OCI-LY7 (cell line): ENCODE results near the gene FAM81A.

ENCODE experiments used
- EZH2phosphoT487 ChIP-seq: fragments of 200-600 bp; sonication (generic); IDR thresholded peaks from 2 replicates; pipeline ENCODE4 v1.6.1; 2018; ENCODE audit warnings: low read depth, borderline replicate concordance, mild to moderate bottlenecking, mixed run types, antibody characterized with exemption, low read length, moderate library complexity, mixed read lengths
- TF ChIP-seq, protein P1 (sequence below): fragments of 200-600 bp; sonication (generic); conservative IDR thresholded peaks from 2 replicates; pipeline ENCODE4 v1.5.1; 2014; ENCODE audit warnings: mild to moderate bottlenecking, antibody characterized with exemption, low read length, moderate library complexity, mixed read lengths

GRCh38 chr15:59413577-59413976 is 24.4 kb upstream of the FAM81A start:
- TF ChIP-seq, protein P1, sequence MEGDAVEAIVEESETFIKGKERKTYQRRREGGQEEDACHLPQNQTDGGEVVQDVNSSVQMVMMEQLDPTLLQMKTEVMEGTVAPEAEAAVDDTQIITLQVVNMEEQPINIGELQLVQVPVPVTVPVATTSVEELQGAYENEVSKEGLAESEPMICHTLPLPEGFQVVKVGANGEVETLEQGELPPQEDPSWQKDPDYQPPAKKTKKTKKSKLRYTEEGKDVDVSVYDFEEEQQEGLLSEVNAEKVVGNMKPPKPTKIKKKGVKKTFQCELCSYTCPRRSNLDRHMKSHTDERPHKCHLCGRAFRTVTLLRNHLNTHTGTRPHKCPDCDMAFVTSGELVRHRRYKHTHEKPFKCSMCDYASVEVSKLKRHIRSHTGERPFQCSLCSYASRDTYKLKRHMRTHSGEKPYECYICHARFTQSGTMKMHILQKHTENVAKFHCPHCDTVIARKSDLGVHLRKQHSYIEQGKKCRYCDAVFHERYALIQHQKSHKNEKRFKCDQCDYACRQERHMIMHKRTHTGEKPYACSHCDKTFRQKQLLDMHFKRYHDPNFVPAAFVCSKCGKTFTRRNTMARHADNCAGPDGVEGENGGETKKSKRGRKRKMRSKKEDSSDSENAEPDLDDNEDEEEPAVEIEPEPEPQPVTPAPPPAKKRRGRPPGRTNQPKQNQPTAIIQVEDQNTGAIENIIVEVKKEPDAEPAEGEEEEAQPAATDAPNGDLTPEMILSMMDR, result no peak
- TF ChIP-seq EZH2phosphoT487, result no peak
